NCI-H1436 (cell line): ENCODE results near the gene PREX1.

Experiments used
- DNase-seq: peaks from one replicate; lab custom pipeline; 2025; lab: John Stamatoyannopoulos, UW

PREX1 gene

GRCh38 chr20:48632825-48633619, 194.8 kb downstream of the PREX1 start:
- DNase-seq, result no peak

GRCh38 chr20:48632017-48632824, 195.6 kb downstream of the PREX1 start:
- no peak for DNase-seq

- DNase-seq, result no peak
These were observed 196.4 kb downstream of the PREX1 start for GRCh38 chr20:48631114-48632016.

- peak; percentile 7 for DNase-seq
These were observed 197.3 kb downstream of the PREX1 start for GRCh38 chr20:48630342-48631075.

- no peak for DNase-seq
These were observed 197.9 kb downstream of the PREX1 start for GRCh38 chr20:48629960-48630315.

- DNase-seq, result no peak
These were observed 198.5 kb downstream of the PREX1 start for GRCh38 chr20:48629069-48629959.

- no peak for DNase-seq
These were observed 200.1 kb downstream of the PREX1 start for GRCh38 chr20:48627737-48628128.

GRCh38 chr20:48626938-48627736, 200.7 kb downstream of the PREX1 start:
- no peak for DNase-seq

GRCh38 chr20:48626226-48626937, 201.4 kb downstream of the PREX1 start:
- no peak for DNase-seq

- no peak for DNase-seq
These were observed 202.5 kb downstream of the PREX1 start for GRCh38 chr20:48625136-48625900.

GRCh38 chr20:48624315-48625020, 203.3 kb downstream of the PREX1 start:
- DNase-seq, result no peak

- DNase-seq, result no peak
These were observed 203.9 kb downstream of the PREX1 start for GRCh38 chr20:48623906-48624265.

GRCh38 chr20:48623176-48623905, 204.5 kb downstream of the PREX1 start:
- DNase-seq, result no peak

- no peak for DNase-seq
These were observed 205.4 kb downstream of the PREX1 start for GRCh38 chr20:48622421-48622820.

GRCh38 chr20:48621376-48622078, 206.3 kb downstream of the PREX1 start:
- no peak for DNase-seq
